HCT116 (cell line): ENCODE measurements around the gene ACTN1. TPM values are rescaled to one million over a fixed set of nuclear protein-coding genes. Genes with fewer than 3 reads are reported as not detected.
"Not testable (repeated sequence)": the region's sequence is repeated elsewhere in the genome, so short reads cannot be mapped to it uniquely, and the experiment has no call there.

Experiments used
- ATAC-seq: fragments of 200-7000 bp; cut with Tn5 transposase; 2 replicates; pipeline ENCODE4 v1.9.1; 2020; ENCODE audit warnings: mild to moderate bottlenecking, moderate library complexity
- BruUV-seq: library from RNA; stranded (reverse); fragments of 400-500 nt; replicated peaks from 2 replicates; lab custom pipeline; 2021; lab: Mats Ljungman, UMichigan
- CTCF ChIA-PET: fragments of 300-600 bp; sonication (Branson Sonifier 250); formaldehyde crosslinking; loops from one replicate; lab custom pipeline; 2021; ENCODE audit warnings: antibody characterized with exemption; lab: Charles Lee
- POLR2A ChIA-PET: fragments of 300-600, 350-600 bp; sonication (Branson Sonifier 250); formaldehyde crosslinking; loops from one replicate; lab custom pipeline; 2021; ENCODE audit warnings: antibody characterized with exemption; lab: Charles Lee
- RAD21 ChIA-PET, 2 experiments: fragments of 300-600 bp; sonication (Branson Sonifier 250); formaldehyde crosslinking; loops; one replicate each; lab custom pipeline; 2023; ENCODE audit warnings: low total read pairs in 2 of 2; ENCODE audit not compliant: uncharacterized antibody in 2 of 2, unreplicated experiment in 2 of 2, low non-redundant PET in 1 of 2; lab: Charles Lee
- DNase-seq: peaks from one replicate; pipeline ENCODE4 v3.0.0-alpha.2; 2010; ENCODE audit warnings: low read depth, low spot score
- H2AFZ ChIP-seq: fragments of 200-600 bp; shearing (Covaris generic), sonication (generic); 2 replicates; pipeline ENCODE4 v1.6.1; 2017; ENCODE audit warnings: low read depth, mixed run types, mixed read lengths, antibody characterized with exemption, low read length; ENCODE audit not compliant: poor library complexity, severe bottlenecking
- H3K27ac ChIP-seq: 2 replicates; pipeline ENCODE4 v1.5.1; 2012; ENCODE audit warnings: low read depth, low read length
- H3K27me3 ChIP-seq: fragments of 200-600 bp; sonication (generic); 2 replicates; pipeline ENCODE4 v1.6.1; 2016; ENCODE audit warnings: mixed run types, low read length, mixed read lengths; ENCODE audit not compliant: insufficient read depth
- H3K36me3 ChIP-seq, 2 experiments: fragments of 200-500 bp in 1 of 2; fragments of 200-600 bp in 1 of 2; sonication (Bioruptor generic) in 1 of 2; sonication (generic) in 1 of 2; 2 replicates each; pipeline versions ENCODE4 v1.5.1 to v1.6.1; 2014 to 2016; ENCODE audit warnings: low read length in 2 of 2, inconsistent platforms in 1 of 2, mixed read lengths in 1 of 2, mixed run types in 1 of 2; ENCODE audit not compliant: insufficient read depth in 2 of 2, control insufficient read depth in 1 of 2
- H3K4me1 ChIP-seq, 2 experiments: fragments of 200-600 bp in 1 of 2; sonication (generic) in 1 of 2; 2 replicates each; pipeline versions ENCODE4 v1.5.1 to v1.6.1; 2012 to 2017; ENCODE audit warnings: low read length in 2 of 2, inconsistent platforms in 1 of 2, mild to moderate bottlenecking in 1 of 2, mixed read lengths in 1 of 2, mixed run types in 1 of 2, moderate library complexity in 1 of 2; ENCODE audit not compliant: insufficient read depth in 2 of 2, control insufficient read depth in 1 of 2
- H3K4me2 ChIP-seq: fragments of 200-600 bp; sonication (generic); 2 replicates; pipeline ENCODE4 v1.6.1; 2017; ENCODE audit warnings: mixed run types, low read length, mixed read lengths
- H3K4me3 ChIP-seq, 2 experiments: fragments of 200-600 bp in 1 of 2; sonication (generic) in 1 of 2; replicated peaks in 1 of 2; 2 replicates each; pipeline ENCODE4 v1.5.1; 2011 to 2016; ENCODE audit warnings: low read length in 2 of 2, control low read depth in 1 of 2, low read depth in 1 of 2, mild to moderate bottlenecking in 1 of 2, mixed read lengths in 1 of 2, mixed run types in 1 of 2
- H3K79me2 ChIP-seq: fragments of 200-600 bp; sonication (generic); 2 replicates; pipeline ENCODE4 v1.6.1; 2017; ENCODE audit warnings: mild to moderate bottlenecking, mixed run types, low read length, moderate library complexity, mixed read lengths; ENCODE audit not compliant: insufficient read depth
- H3K9ac ChIP-seq: fragments of 200-600 bp; sonication (generic); 2 replicates; pipeline ENCODE4 v1.6.1; 2016; ENCODE audit warnings: low read length, mixed read lengths
- H3K9me2 ChIP-seq: fragments of 200-600 bp; sonication (generic), shearing (Covaris generic); 2 replicates; pipeline ENCODE4 v1.6.1; 2017; ENCODE audit warnings: mixed run types, mild to moderate bottlenecking, moderate library complexity; ENCODE audit not compliant: insufficient read depth
- H3K9me3 ChIP-seq, 2 experiments: fragments of 200-500 bp in 1 of 2; fragments of 200-600 bp in 1 of 2; sonication (Bioruptor generic) in 1 of 2; sonication (generic) in 1 of 2; 2 replicates each; pipeline ENCODE4 v1.6.1; 2014 to 2017; ENCODE audit warnings: low read length in 2 of 2, mixed read lengths in 2 of 2, inconsistent platforms in 1 of 2, low read depth in 1 of 2, mild to moderate bottlenecking in 1 of 2, mixed run types in 1 of 2, moderate library complexity in 1 of 2; ENCODE audit not compliant: control insufficient read depth in 1 of 2, insufficient read depth in 1 of 2
- H4K20me1 ChIP-seq: fragments of 200-600 bp; sonication (generic), shearing (Covaris generic); 2 replicates; pipeline ENCODE4 v1.6.1; 2017; ENCODE audit warnings: mixed run types, mild to moderate bottlenecking, moderate library complexity; ENCODE audit not compliant: insufficient read depth
- SIN3A ChIP-seq: IDR thresholded peaks from 2 replicates; pipeline ENCODE4 v1.6.1; 2012; ENCODE audit warnings: low read depth
- intact Hi-C: fragments of 100-400 bp; cut with micrococcal nuclease; formaldehyde crosslinking; loops from 2 replicates; pipeline ENCODE4 v1.10.0; 2022
- total RNA-seq: library from RNA; stranded (reverse); gene quantifications from one replicate; pipeline ENCODE4 v1.2.1, GENCODE V29; 2021; ENCODE audit not compliant: unreplicated experiment
- TF ChIP-seq, protein P1 (sequence below), 3 experiments: fragments of 200-600 bp in 1 of 3; sonication (generic) in 1 of 3; IDR thresholded peaks in 2 of 3; conservative IDR thresholded peaks in 1 of 3; 2 replicates each; pipeline ENCODE4 v1.5.1; 2012 to 2017; ENCODE audit warnings: low read depth in 2 of 3, low read length in 2 of 3, antibody characterized with exemption in 1 of 3, borderline replicate concordance in 1 of 3, control low read depth in 1 of 3, mild to moderate bottlenecking in 1 of 3, mixed read lengths in 1 of 3, mixed run types in 1 of 3, moderate library complexity in 1 of 3; ENCODE audit not compliant: insufficient read depth in 1 of 3

ACTN1 gene
- total RNA-seq, 1 experiment from 2014 or later: 123 TPM

DNA sequence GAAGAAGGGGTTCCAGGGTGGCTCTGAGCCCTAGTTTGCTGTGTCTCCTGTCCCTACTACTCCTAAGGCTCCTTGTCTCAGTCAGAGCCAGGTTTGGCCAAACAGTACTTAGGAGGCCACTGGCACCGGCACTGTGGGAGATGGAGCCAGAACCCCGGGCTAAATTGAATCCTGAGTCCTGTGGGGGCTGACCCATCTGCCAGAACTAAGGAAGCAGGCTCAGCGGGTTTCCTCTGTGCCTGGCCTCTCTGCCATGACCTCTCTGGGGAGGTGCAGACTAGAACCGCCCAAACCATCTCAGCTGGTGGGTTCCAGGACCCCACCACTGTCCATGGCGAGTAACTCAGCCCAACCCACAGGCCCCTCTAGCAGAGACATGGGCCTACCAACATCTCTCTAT is 5.5 kb downstream of the ACTN1 start:
- ChIA-PET CTCF (no interaction called here), RAD21 (no interaction called here), POLR2A (no interaction called here)
- no TSS peak for BruUV-seq
- no peak overlapping the region for H3K27ac ChIP-seq
- peaks cover 98% of the 10 kb centered on the region for H3K79me2 ChIP-seq
- H3K9ac ChIP-seq: no peak overlapping the region
- H3K4me3 ChIP-seq: no peak overlapping the region
- ATAC-seq (no peak), DNase-seq (no peak)
- intact Hi-C loops: no loop called here
- H3K4me1 ChIP-seq: peaks cover 13 to 15% of the 10 kb centered on the region in 2 experiments
- no peaks in the 10 kb centered on the region for H4K20me1 ChIP-seq
- H2AFZ ChIP-seq: no peak overlapping the region
- no peak overlapping the region for H3K4me2 ChIP-seq
- H3K36me3 ChIP-seq: peaks cover 4 to 26% of the 10 kb centered on the region in 2 experiments; a peak in 3 of 4 replicates
- H3K27me3 ChIP-seq: no peaks in the 10 kb centered on the region
- H3K9me3 ChIP-seq: no peaks in the 10 kb centered on the region
- no peaks in the 10 kb centered on the region for H3K9me2 ChIP-seq
- TF ChIP-seq, protein P1, sequence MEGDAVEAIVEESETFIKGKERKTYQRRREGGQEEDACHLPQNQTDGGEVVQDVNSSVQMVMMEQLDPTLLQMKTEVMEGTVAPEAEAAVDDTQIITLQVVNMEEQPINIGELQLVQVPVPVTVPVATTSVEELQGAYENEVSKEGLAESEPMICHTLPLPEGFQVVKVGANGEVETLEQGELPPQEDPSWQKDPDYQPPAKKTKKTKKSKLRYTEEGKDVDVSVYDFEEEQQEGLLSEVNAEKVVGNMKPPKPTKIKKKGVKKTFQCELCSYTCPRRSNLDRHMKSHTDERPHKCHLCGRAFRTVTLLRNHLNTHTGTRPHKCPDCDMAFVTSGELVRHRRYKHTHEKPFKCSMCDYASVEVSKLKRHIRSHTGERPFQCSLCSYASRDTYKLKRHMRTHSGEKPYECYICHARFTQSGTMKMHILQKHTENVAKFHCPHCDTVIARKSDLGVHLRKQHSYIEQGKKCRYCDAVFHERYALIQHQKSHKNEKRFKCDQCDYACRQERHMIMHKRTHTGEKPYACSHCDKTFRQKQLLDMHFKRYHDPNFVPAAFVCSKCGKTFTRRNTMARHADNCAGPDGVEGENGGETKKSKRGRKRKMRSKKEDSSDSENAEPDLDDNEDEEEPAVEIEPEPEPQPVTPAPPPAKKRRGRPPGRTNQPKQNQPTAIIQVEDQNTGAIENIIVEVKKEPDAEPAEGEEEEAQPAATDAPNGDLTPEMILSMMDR (IDR thresholded peaks at IDR 0.05 in 2 of 3, conservative IDR thresholded peaks at IDR 0.05 in 1 of 3; ENCODE audit: borderline replicate concordance in 1 of 3, insufficient read depth in 1 of 3, low read depth in 2 of 3, low read length in 2 of 3): no peak
- TF ChIP-seq SIN3A: no peak

DNA sequence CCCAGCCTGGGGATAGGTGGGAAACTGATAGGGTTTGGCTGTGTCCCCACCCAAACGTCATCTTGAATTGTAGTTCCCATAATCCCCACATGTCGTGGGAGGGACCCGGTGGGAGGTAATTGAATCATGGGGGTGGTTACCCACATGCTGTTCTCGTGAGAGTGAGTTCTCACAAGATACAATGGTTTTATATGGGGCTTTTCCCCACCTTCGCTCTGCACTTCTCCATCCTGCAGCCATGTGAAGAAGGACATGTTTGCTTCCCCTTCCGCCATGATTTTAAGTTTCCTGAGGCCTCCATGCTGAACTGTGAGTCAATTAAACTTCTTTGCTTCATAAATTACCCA is 5.9 kb downstream of the ACTN1 start:
- RAD21 ChIA-PET, H3K9me2 ChIP-seq, ATAC-seq, H3K27ac ChIP-seq, POLR2A ChIA-PET, CTCF ChIA-PET, intact Hi-C loops, H2AFZ ChIP-seq, H3K27me3 ChIP-seq, H4K20me1 ChIP-seq, H3K4me2 ChIP-seq, H3K9ac ChIP-seq, H3K4me3 ChIP-seq, BruUV-seq, H3K9me3 ChIP-seq, DNase-seq: not testable (repeated sequence)
- Histone ChIP-seq H3K36me3 (peaks cover 4 to 26% of the 10 kb centered on the region in 2 experiments; a peak in 3 of 4 replicates), H3K4me1 (peaks cover 13 to 15% of the 10 kb centered on the region in 2 experiments), H3K79me2 (peaks cover 98% of the 10 kb centered on the region)
